Stimulated activated CD4-positive, alpha-beta T cell treated with anti-CD3 and anti-CD28 coated beads, Interleukin-2, amount 100 ng/mL, for 24 hours (primary cell): ENCODE results near the gene TMEM109.

ENCODE experiments used
- DNase-seq, 2 donors: peaks; one replicate each; pipeline ENCODE4 v3.0.0-alpha.2; 2020

The TMEM109 gene

DNA sequence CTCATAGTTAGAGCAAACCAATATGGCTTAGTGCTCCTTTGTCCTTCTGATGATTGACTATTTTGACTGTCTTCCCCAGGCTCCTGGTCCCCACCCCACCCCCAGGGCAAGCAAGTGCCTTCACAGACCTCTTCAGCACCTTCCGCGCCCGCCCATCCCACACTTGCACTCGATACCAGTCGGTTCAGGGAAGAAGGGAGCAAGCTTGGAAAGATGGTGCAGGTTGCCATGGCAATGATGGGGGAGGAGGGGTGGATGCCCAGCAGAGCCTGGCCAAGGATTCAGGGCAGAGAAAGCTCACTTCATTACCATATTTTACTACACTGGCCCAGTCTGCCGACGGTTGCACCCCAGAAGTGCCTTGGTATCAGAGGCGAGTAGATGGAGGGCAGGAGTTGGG, 12.5 kb downstream of the TMEM109 start:
- DNase-seq, result no peak

DNA sequence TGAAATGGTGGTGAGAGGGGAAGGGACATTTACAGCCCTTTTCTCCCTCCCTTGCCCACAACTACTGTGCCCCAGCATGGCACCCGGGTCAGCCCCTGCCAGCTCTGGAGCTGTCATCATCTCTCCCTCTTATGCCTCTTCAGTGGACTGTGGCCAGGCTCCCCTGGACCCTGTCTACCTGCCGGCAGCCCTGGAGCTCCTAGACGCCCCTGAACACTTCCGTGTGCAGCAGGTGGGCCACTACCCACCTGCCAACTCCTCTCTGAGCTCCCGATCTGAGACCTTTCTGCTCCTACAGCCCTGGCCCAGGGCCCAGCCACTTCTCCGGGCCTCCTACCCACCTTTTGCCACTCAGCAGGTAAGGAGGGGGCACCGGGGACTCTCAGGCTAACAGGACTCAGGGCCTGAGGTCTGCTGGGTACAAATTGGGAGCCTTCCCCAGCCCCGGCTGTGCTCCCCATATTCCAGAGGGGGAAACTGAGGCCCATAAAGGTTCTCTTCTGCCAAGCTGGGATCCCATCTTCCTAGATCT, 13.2 kb downstream of the TMEM109 start:
- no peak for DNase-seq

- DNase-seq, result no peak
Observed at GRCh38 chr11:60927600-60927999, 13.6 kb downstream of the TMEM109 start.

- no peak for DNase-seq
Observed at GRCh38 chr11:60928563-60929001, 14.6 kb downstream of the TMEM109 start.

- DNase-seq, result no peak
Observed at GRCh38 chr11:60929764-60930163, 15.8 kb downstream of the TMEM109 start.

- no peak for DNase-seq
Observed at GRCh38 chr11:60930394-60930793, 16.4 kb downstream of the TMEM109 start.

GRCh38 chr11:60931917-60932316, 18.0 kb downstream of the TMEM109 start:
- no peak for DNase-seq

DNA sequence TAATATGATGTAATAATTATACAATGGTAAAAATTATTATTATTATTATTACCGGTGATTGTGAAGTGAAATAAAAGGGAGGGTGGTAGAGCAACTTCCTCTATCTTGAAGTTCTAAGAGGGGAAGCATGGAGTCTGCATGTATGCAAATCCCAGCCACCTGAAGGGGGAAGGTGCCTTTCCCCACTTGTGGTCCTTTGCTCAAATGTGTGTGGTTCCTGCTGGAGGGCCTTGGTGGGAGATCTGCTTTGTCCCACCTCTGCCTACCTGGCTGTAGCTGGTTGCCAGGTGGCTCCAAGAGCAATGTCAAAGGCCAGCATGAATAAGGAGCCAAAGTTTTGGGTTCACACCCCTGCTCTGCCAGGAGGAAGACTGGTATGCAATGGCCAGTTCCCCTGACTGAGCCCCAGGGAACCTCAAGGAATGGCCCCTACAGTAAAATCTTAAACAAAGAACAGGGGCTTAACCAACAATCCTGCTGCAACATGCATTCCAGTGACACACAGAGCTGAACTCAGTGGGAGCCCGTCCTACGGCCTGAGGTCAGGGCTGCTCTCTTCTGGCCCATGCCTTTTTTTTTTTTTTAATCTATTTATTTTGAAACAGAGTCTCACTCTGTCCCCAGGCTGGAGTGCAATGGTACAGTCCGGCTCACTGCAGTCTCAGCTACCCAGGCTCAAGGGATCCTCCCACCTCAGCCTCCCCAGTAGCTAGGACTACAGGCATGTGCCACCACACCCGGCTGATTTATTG, 18.8 kb downstream of the TMEM109 start:
- DNase-seq, result no peak

DNA sequence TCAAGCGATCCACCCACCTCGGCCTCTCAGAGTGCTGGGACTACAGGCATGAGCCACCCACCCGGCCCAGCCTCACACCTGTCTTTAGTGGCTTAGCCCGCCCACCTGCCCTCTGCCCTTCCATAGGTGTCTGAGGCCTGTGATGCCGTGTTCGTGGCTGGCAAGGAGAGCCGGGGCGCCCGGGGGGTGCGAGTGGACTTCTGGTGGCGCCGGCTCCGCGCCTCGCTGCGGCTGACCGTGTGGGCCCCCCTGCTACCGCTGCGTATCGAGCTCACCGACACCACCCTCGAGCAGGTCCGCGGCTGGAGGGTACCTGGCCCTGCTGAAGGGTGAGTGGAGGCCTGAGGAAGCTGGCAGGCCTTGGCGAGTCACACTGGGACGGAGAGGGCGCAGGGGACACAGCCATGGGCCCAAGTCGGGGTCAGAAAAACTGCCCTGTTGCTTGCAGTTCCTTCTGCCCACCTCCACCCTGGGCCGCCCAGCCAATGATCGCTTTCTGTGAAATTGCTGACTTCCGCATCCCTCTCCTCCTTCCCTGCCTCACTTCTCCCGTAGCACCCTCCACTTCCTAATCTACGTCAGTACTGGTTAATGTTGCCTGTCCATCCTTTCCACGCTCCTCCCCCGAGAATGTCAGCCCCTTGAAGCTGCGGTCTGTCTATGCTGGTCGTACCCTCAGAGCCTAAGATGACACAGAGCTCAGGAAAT, 19.6 kb downstream of the TMEM109 start:
- DNase-seq, result no peak

DNA sequence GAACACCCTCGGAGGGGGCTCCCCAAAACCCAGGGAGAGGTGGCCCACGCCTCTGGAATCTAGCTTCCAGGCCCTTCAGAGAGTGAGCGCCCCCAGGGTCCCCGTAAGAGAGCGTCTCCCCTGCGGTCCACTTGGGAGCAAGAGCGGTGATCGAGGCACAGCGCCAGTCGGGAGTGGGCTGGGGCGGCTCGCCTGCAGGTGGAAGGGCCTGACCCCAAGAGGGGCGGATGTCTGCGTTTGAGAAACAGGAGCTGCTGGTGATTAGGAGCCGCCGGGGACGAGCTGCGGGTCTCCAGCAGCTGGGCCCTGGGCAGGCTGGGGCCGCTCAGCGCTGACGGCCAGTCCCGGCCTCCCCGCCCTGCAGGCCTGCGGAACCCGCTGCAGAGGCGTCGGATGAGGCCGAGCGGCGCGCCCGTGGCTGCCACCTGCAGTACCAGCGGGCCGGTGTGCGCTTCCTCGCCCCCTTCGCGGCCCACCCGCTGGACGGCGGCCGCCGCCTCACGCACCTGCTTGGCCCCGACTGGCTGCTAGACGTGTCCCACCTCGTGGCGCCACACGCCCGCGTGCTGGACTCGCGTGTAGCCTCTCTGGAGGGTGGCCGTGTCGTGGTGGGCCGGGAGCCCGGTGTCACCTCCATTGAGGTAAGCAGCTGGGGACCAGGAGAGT, 20.3 kb downstream of the TMEM109 start:
- DNase-seq, result no peak

DNA sequence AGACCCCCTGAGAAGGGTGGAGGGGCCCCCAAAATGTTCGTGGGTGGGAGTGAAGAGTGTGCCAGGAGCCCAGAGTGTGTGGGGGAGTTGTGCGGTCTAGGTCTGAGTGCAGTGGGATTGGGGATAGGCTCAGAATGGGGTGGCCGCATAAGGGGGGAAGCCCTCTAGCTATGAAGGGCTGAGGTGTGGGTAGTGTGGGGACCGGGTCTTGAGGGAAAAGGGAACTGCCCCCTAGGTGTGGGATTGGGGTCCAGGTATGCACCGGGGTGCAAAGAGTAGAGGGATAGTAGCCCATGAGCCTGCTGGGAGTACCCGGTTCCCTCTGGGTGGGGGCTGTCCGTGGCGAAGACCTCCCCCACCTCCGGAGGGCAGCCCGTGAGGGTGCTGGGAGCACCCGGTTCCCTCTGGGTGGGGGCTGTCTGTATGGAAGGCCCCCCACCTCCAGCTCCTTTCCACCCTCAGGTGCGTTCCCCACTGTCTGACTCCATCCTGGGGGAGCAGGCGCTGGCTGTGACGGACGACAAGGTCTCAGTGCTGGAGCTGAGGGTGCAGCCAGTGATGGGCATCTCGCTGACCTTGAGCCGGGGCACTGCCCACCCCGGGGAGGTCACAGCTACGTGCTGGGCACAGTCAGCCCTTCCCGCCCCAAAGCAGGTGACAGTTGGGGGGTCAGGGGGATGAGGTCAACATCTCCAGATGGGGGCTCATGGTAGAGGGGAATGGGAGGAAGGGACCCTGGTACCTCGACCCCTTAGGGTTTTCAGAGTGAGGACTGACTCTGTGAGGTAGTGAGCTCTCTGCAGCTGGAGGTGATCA, 21.0 kb downstream of the TMEM109 start:
- DNase-seq, result no peak

GRCh38 chr11:60935676-60936442, 21.9 kb downstream of the TMEM109 start:
- no peak for DNase-seq

DNA sequence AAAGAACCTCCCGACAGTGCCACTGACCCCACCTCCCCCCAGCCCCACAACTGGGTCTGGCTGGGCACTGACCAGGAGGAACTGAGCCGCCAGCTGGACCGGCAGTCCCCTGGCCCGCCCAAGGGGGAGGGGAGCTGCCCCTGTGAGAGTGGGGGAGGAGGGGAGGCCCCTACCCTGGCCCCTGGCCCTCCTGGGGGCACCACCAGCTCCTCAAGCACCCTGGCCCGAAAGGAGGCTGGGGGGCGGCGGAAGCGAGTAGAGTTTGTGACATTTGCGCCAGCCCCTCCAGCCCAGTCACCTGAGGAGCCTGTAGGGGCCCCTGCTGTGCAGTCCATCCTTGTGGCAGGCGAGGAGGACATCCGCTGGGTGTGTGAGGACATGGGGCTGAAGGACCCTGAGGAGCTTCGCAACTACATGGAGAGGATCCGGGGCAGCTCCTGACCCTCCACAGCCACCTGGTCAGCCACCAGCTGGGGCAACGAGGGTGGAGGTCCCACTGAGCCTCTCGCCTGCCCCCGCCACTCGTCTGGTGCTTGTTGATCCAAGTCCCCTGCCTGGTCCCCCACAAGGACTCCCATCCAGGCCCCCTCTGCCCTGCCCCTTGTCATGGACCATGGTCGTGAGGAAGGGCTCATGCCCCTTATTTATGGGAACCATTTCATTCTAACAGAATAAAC, 22.6 kb downstream of the TMEM109 start:
- DNase-seq, result no peak

DNA sequence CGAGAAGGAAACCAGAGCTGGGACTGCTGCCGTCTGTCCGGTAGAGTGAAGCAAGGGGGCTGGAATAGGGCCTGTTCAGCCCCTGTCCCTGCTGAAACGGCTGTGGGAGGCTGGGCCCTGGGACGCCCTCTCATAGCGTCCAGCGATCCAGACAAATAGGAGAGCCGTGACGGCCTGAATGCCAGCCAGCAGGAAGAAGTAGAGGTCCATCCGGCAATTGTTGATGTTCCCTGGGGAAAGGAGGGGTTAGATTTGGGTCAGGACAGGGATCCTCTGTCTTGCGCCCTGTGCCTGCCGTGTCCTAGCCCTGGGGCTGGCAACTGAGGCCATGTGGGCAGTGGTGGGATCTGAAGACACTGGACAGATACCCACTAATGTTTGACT, 23.2 kb downstream of the TMEM109 start:
- no peak for DNase-seq

- DNase-seq, result no peak
Observed at GRCh38 chr11:60937811-60938210, 23.9 kb downstream of the TMEM109 start.

GRCh38 chr11:60938500-60938899, 24.5 kb downstream of the TMEM109 start:
- DNase-seq, result no peak

- DNase-seq, result no peak
Observed at GRCh38 chr11:60939301-60939700, 25.3 kb downstream of the TMEM109 start.

GRCh38 chr11:60939855-60940254, 25.9 kb downstream of the TMEM109 start:
- DNase-seq, result no peak

GRCh38 chr11:60941371-60942119, 27.6 kb downstream of the TMEM109 start:
- DNase-seq, result no peak

DNA sequence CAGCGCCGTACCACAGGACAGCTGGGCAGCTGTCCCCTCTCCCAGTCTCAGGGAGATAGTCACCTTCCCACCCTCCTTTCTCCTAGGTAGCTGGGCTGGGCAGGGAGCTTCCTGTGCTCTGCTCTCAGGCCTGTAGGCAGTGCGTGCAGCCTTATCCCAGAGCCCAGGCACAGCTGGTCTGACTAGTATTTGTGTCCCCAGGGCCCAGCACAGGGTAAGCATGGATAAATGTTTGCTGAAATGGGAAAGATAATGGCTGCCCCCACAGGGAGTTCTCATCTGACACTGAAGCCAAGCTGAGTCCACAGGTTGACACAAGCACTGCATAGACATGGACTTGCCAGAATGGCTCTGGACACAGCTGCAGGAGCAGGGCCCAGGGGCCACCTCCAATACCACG, 28.3 kb downstream of the TMEM109 start:
- no peak for DNase-seq
